Measurements from ENCODE around the gene KLHL40. TPM values are rescaled to one million over a fixed set of nuclear protein-coding genes. Genes with fewer than 3 reads are reported as not detected.
A peak's percentile ranks its signal among the peaks of the same experiment; 100 is the strongest.

The KLHL40 gene
- total RNA-seq, 3 donors from 2014 or later (not counting 1 experiment from before 2014, with no cell fraction given) = not detected

DNA sequence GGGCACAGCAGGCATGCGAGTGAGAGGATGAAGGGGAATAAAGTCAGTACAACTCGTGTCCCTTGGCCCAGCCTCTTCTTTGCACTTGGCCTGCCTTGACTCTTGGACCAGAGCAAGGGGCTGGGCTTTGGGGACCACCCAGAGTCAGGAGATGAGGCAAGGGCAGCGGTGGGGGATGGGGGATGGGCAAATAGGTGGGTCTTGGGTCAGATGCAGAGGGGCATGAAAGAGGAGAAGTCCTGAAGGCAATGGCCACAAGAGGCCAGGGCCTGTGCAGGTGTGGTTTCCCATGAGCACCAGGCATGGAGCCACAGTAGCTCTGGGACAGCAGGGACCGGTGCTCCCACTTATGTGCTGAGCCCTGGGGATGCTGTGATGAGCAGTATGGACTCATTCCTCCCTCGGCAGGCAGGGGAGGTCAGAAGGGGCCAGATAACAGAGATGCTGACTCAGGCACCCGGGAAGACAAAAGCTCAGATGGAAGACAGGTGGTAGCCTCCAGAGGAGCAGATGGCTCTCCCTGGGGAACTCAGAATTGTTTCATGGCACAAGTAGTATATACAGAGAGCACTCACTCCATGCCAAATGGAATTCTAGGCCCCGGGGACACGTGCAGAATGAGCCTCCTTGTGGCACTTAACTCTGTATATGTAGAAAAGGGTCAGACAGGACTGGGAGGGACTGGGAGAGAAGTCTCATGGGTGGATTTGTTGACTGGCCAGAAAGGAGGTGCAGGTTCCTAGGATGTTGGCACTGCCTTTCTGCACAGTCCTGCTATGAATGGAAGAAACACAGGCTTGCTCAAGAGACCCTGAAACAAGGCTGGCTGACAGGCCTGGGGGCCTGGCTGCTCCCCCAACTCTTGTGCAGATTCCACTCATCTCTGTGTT, 17.6 kb upstream of the KLHL40 start:
- H3K4me3 Mint-ChIP-seq = no peak overlapping the region
- intact Hi-C loops (cut with micrococcal nuclease) = no loop called here
- Histone ChIP-seq H3K27me3 (ENCODE audit: control insufficient read depth, insufficient read depth, low read length) (no peaks in the 10 kb centered on the region), H3K4me1 (ENCODE audit: control insufficient read depth, insufficient read depth, low read length) (no peaks in the 10 kb centered on the region), H3K27ac (ENCODE audit: low read length) (no peak overlapping the region), H3K4me3 (ENCODE audit: low read length) (no peak overlapping the region), H3K36me3 (ENCODE audit: control insufficient read depth, insufficient read depth, low read length) (no peaks in the 10 kb centered on the region), H3K9me3 (ENCODE audit: control insufficient read depth, insufficient read depth, low read length) (no peaks in the 10 kb centered on the region)
- DNase-seq = no peak
- H3K27ac Mint-ChIP-seq = no peak overlapping the region
- 72% methylated on average over 8 of the region's 8 CpGs for WGBS (ENCODE audit: insufficient coverage)
- TF ChIP-seq, protein P1, sequence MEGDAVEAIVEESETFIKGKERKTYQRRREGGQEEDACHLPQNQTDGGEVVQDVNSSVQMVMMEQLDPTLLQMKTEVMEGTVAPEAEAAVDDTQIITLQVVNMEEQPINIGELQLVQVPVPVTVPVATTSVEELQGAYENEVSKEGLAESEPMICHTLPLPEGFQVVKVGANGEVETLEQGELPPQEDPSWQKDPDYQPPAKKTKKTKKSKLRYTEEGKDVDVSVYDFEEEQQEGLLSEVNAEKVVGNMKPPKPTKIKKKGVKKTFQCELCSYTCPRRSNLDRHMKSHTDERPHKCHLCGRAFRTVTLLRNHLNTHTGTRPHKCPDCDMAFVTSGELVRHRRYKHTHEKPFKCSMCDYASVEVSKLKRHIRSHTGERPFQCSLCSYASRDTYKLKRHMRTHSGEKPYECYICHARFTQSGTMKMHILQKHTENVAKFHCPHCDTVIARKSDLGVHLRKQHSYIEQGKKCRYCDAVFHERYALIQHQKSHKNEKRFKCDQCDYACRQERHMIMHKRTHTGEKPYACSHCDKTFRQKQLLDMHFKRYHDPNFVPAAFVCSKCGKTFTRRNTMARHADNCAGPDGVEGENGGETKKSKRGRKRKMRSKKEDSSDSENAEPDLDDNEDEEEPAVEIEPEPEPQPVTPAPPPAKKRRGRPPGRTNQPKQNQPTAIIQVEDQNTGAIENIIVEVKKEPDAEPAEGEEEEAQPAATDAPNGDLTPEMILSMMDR (IDR thresholded peaks at IDR 0.05) = no peak
- H3K4me1 Mint-ChIP-seq = no peaks in the 10 kb centered on the region
- no peaks in the 10 kb centered on the region for H3K36me3 Mint-ChIP-seq
- peaks cover 0 to 3% of the 10 kb centered on the region in 2 donors for H3K27me3 Mint-ChIP-seq (ENCODE audit: low read depth in 2 of 2)
- H3K9me3 Mint-ChIP-seq = no peaks in the 10 kb centered on the region
- ATAC-seq = no peak

DNA sequence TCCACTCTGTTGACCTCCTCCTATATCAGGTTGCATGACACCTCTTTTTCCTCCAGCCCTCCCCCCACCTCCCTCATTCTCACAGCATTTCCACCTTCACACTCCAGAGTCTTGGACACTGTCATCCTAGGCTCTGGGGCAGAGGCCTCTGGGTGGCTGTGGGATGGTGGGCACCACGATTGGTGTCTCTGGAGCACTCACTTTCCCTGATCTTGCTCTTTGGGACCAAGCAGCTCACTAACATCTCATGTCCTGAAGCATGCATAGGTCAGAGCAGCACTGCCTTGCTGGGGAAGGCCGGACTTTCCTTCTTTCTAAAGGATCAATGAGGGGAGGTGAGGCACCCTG, 16.9 kb upstream of the KLHL40 start:
- no peak for ATAC-seq
- Mint-ChIP-seq H3K36me3 (no peaks in the 10 kb centered on the region), H3K4me3 (no peak overlapping the region), H3K27ac (no peak overlapping the region), H3K27me3 (ENCODE audit: low read depth in 2 of 2) (peaks cover 0 to 3% of the 10 kb centered on the region in 2 donors), H3K4me1 (no peaks in the 10 kb centered on the region), H3K9me3 (no peaks in the 10 kb centered on the region)
- H3K4me3 ChIP-seq (ENCODE audit: low read length) = no peak overlapping the region
- TF ChIP-seq, protein P1 (IDR thresholded peaks at IDR 0.05) = no peak
- no peaks in the 10 kb centered on the region for H3K36me3 ChIP-seq (ENCODE audit: control insufficient read depth, insufficient read depth, low read length)
- no peak overlapping the region for H3K27ac ChIP-seq (ENCODE audit: low read length)
- H3K27me3 ChIP-seq (ENCODE audit: control insufficient read depth, insufficient read depth, low read length) = no peaks in the 10 kb centered on the region
- H3K9me3 ChIP-seq (ENCODE audit: control insufficient read depth, insufficient read depth, low read length) = no peaks in the 10 kb centered on the region
- peak in 1 of 2 donors; percentile 12 for DNase-seq
- intact Hi-C loops (cut with micrococcal nuclease) = no loop called here
- H3K4me1 ChIP-seq (ENCODE audit: control insufficient read depth, insufficient read depth, low read length) = no peaks in the 10 kb centered on the region
- WGBS (ENCODE audit: insufficient coverage) = 68% methylated on average over 2 of the region's 2 CpGs

DNA sequence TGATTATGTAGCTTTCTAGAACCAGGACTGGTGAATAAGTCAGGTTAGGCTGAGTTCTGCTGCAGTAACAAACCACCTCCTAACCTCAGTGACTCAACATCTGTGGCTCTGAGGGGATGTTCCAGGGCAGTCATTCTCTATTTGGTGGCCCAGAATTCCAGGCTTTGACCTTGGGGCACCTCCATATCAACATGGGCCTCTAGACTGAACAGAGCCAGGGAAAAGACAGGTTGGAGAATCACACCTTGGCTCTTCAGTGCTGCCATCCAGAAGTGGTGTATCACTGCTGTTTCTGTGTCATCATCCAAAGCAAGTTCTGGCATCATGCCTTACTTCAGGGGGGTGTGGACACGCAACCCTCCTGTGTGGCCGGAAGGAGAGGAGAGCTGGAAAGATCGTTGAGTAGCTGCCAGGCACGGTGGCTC, 16.5 kb upstream of the KLHL40 start:
- no peaks in the 10 kb centered on the region for H3K9me3 Mint-ChIP-seq
- H3K27ac Mint-ChIP-seq = no peak overlapping the region
- Histone ChIP-seq H3K36me3 (ENCODE audit: control insufficient read depth, insufficient read depth, low read length) (no peaks in the 10 kb centered on the region), H3K9me3 (ENCODE audit: control insufficient read depth, insufficient read depth, low read length) (no peaks in the 10 kb centered on the region), H3K27ac (ENCODE audit: low read length) (no peak overlapping the region), H3K27me3 (ENCODE audit: control insufficient read depth, insufficient read depth, low read length) (no peaks in the 10 kb centered on the region), H3K4me3 (ENCODE audit: low read length) (no peak overlapping the region), H3K4me1 (ENCODE audit: control insufficient read depth, insufficient read depth, low read length) (no peaks in the 10 kb centered on the region)
- H3K36me3 Mint-ChIP-seq = no peaks in the 10 kb centered on the region
- intact Hi-C loops (cut with micrococcal nuclease) = no loop called here
- no peak for ATAC-seq
- TF ChIP-seq, protein P1 (IDR thresholded peaks at IDR 0.05) = no peak
- peaks cover 0 to 3% of the 10 kb centered on the region in 2 donors for H3K27me3 Mint-ChIP-seq (ENCODE audit: low read depth in 2 of 2)
- WGBS (ENCODE audit: insufficient coverage) = 90% methylated on average over 4 of the region's 4 CpGs
- no peak overlapping the region for H3K4me3 Mint-ChIP-seq
- H3K4me1 Mint-ChIP-seq = no peaks in the 10 kb centered on the region
- DNase-seq = no peak
